Cardiac fibroblast (primary cell): ENCODE measurements around the gene ATL3.

Experiments
- DNase-seq, 2 donors: peaks; one replicate each; pipeline versions ENCODE4 v3.0.0 to v3.0.0-alpha.2; 2010; ENCODE audit warnings: low read depth in 2 of 2
- H3K4me3 ChIP-seq, 2 donors: replicated peaks in 1 of 2; 1 replicate in 1 of 2; 2 replicates in 1 of 2; pipeline ENCODE4 v1.5.1; 2011; ENCODE audit warnings: low read depth in 2 of 2, low read length in 2 of 2, mild to moderate bottlenecking in 2 of 2, moderate library complexity in 1 of 2
- TF ChIP-seq, protein P1 (sequence below): IDR thresholded peaks from one replicate; pipeline ENCODE4 v1.5.1; 2011; ENCODE audit warnings: low read depth, mild to moderate bottlenecking, low read length, inconsistent platforms

The ATL3 gene

DNA sequence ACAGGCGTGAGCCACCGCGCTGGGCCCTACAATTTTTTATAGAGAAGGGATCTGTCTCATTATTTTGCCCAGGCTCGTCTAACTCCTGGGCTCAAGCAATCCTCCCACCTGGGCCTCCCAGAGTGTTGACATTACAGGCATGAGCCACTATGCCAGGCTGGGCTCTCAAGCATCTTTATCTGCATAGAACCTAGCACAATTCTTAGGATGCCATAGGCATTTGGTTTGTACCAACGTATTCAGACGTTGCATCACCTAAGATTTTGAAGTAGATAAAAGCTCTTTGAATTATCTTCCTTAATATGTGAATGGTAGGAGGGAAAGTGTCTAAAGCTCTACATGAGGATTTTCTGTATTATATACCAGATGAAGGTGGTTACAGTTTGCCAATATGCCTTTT lies 40.7 kb upstream of the ATL3 start:
- H3K4me3 ChIP-seq, result no peak overlapping the region
- TF ChIP-seq, protein P1, sequence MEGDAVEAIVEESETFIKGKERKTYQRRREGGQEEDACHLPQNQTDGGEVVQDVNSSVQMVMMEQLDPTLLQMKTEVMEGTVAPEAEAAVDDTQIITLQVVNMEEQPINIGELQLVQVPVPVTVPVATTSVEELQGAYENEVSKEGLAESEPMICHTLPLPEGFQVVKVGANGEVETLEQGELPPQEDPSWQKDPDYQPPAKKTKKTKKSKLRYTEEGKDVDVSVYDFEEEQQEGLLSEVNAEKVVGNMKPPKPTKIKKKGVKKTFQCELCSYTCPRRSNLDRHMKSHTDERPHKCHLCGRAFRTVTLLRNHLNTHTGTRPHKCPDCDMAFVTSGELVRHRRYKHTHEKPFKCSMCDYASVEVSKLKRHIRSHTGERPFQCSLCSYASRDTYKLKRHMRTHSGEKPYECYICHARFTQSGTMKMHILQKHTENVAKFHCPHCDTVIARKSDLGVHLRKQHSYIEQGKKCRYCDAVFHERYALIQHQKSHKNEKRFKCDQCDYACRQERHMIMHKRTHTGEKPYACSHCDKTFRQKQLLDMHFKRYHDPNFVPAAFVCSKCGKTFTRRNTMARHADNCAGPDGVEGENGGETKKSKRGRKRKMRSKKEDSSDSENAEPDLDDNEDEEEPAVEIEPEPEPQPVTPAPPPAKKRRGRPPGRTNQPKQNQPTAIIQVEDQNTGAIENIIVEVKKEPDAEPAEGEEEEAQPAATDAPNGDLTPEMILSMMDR, result no peak
- DNase-seq, result no peak

- TF ChIP-seq, protein P1, result peak; percentile 40
- no peak overlapping the region for H3K4me3 ChIP-seq
- DNase-seq, result peak; percentile 73 to 88
Measured at GRCh38 chr11:63710476-63711217, 39.5 kb upstream of the ATL3 start.

GRCh38 chr11:63709336-63709884 lies 38.2 kb upstream of the ATL3 start:
- TF ChIP-seq, protein P1, result no peak
- DNase-seq, result peak; percentile 19 to 22
- H3K4me3 ChIP-seq, result no peak overlapping the region

DNA sequence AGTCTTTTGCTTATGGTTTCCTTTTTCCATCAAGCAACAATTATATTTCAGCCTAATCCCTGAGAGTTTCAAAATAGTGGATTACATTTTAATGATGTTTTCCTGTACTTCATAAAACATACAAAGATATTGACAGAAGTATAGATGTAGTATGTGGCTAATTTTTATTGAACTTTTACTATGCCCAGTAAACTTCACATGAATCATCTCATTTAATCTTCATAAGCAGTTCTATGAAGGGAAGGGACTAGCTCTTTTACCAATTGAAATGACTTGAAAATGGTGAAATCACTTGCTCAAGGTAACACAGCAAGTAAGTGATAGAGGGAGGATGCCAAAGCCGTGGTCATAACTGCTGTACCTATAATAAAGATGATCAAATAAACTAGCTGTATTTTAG lies 37.6 kb upstream of the ATL3 start:
- TF ChIP-seq, protein P1, result no peak
- H3K4me3 ChIP-seq, result no peak overlapping the region
- DNase-seq, result no peak

GRCh38 chr11:63705526-63705925 lies 34.4 kb upstream of the ATL3 start:
- TF ChIP-seq, protein P1, result no peak

DNA sequence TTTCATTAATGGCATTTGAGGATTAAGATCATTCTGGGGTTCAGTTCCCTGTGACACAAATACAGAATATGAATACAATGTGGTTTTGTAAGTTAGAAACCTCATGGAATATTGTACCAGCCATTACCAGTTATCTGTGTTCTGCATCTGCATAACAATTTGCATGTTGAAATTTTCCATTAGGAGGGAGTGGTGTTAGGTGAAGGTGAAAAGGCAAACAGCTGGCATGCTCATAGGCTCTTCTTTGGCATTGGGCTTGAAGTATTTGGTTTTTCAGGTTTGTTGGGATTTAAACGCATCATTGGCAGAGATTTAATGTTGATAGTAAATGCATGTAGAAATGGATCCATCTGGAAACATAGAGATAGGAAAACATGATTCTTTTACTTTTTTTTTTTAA lies 28.7 kb upstream of the ATL3 start:
- no peak for DNase-seq
- TF ChIP-seq, protein P1, result no peak

More at GRCh38 chr11:63705526-63705925, 34.4 kb upstream of the ATL3 start:
- H3K4me3 ChIP-seq, result no peak overlapping the region
- DNase-seq, result peak in 1 of 2 donors; percentile 17

More for the DNA sequence above, 28.7 kb upstream of the ATL3 start:
- H3K4me3 ChIP-seq, result no peak overlapping the region
